Measurements from ENCODE around the gene PLSCR2. TPM values are rescaled to one million over a fixed set of nuclear protein-coding genes. Genes with fewer than 3 reads are reported as not detected.

PLSCR2 gene
- polyA plus RNA-seq, 3 donors, result not detected

DNA sequence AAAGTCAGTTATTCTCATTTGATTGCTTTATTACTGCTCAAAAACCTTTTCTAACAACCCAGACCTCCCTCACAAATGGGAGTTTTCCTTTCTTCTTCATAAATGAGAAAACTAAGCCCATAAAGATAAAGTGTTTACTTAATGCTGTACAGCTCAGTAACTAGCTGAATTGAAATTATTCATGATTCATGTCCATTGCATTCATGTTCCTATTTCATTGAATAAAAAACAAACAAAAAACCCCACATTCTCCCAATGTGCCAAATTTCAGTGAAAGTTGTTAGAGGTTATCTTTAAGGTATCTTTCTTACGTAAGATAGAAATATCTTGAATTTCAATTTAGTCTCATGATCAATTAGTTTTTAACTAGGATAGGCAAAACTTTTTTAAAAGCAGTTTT, 2.8 kb downstream of the PLSCR2 start:
- H3K27me3 ChIP-seq (ENCODE audit: control insufficient read depth in 2 of 2, insufficient read depth in 2 of 2, low read length in 2 of 2), result no peaks in the 10 kb centered on the region
- H3K4me2 ChIP-seq (replicated peaks; ENCODE audit: extremely low read depth, low read length, poor library complexity, severe bottlenecking), result no peak overlapping the region
- H3K4me1 Mint-ChIP-seq, result peaks cover 3% of the 10 kb centered on the region
- no peaks in the 10 kb centered on the region for H4K20me1 ChIP-seq (ENCODE audit: insufficient read depth, low read length)
- H3K4me1 ChIP-seq (ENCODE audit: control insufficient read depth in 1 of 2, insufficient read depth in 2 of 2, low read length in 2 of 2), result peaks cover 4 to 6% of the 10 kb centered on the region in 2 donors
- no peaks in the 10 kb centered on the region for H3K36me3 Mint-ChIP-seq
- TF ChIP-seq, protein P1, sequence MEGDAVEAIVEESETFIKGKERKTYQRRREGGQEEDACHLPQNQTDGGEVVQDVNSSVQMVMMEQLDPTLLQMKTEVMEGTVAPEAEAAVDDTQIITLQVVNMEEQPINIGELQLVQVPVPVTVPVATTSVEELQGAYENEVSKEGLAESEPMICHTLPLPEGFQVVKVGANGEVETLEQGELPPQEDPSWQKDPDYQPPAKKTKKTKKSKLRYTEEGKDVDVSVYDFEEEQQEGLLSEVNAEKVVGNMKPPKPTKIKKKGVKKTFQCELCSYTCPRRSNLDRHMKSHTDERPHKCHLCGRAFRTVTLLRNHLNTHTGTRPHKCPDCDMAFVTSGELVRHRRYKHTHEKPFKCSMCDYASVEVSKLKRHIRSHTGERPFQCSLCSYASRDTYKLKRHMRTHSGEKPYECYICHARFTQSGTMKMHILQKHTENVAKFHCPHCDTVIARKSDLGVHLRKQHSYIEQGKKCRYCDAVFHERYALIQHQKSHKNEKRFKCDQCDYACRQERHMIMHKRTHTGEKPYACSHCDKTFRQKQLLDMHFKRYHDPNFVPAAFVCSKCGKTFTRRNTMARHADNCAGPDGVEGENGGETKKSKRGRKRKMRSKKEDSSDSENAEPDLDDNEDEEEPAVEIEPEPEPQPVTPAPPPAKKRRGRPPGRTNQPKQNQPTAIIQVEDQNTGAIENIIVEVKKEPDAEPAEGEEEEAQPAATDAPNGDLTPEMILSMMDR (IDR thresholded peaks at IDR 0.05), result no peak
- no peak overlapping the region for H3K27ac ChIP-seq (ENCODE audit: low read depth in 1 of 2, low read length in 2 of 2)
- no peak overlapping the region for H3K4me3 Mint-ChIP-seq
- no peak overlapping the region for H3K4me3 ChIP-seq (replicated peaks in 1 of 3; ENCODE audit: low read depth in 2 of 3, low read length in 3 of 3)
- intact Hi-C loops (cut with micrococcal nuclease), result no loop called here
- peaks cover 0 to 7% (median 3%) of the 10 kb centered on the region in 7 donors for H3K9me3 Mint-ChIP-seq
- peaks cover 0 to 9% (median 9%) of the 10 kb centered on the region in 3 donors for H3K27me3 Mint-ChIP-seq (ENCODE audit: low read depth in 3 of 3)
- no peak overlapping the region for H2AFZ ChIP-seq (ENCODE audit: insufficient read depth, low read depth, low read length, poor library complexity, severe bottlenecking)
- H3K27ac Mint-ChIP-seq, result peak overlapping the region in 1 of 7 donors; percentile 18
- H3K9ac ChIP-seq (ENCODE audit: insufficient read depth, low read length, poor library complexity, severe bottlenecking), result no peak overlapping the region
- no peak for DNase-seq
- no CpG with 5 or more reads among the region's 1 CpG for WGBS (ENCODE audit: insufficient coverage)
- no peaks in the 10 kb centered on the region for H3K9me3 ChIP-seq (replicated peaks in 1 of 2; ENCODE audit: control insufficient read depth in 1 of 2, insufficient read depth in 1 of 2, low read length in 2 of 2)
- no peaks in the 10 kb centered on the region for H3K36me3 ChIP-seq (replicated peaks in 1 of 2; ENCODE audit: control insufficient read depth in 1 of 2, insufficient read depth in 2 of 2, low read length in 2 of 2)
- H3K79me2 ChIP-seq (ENCODE audit: insufficient read depth, low read length), result no peaks in the 10 kb centered on the region

DNA sequence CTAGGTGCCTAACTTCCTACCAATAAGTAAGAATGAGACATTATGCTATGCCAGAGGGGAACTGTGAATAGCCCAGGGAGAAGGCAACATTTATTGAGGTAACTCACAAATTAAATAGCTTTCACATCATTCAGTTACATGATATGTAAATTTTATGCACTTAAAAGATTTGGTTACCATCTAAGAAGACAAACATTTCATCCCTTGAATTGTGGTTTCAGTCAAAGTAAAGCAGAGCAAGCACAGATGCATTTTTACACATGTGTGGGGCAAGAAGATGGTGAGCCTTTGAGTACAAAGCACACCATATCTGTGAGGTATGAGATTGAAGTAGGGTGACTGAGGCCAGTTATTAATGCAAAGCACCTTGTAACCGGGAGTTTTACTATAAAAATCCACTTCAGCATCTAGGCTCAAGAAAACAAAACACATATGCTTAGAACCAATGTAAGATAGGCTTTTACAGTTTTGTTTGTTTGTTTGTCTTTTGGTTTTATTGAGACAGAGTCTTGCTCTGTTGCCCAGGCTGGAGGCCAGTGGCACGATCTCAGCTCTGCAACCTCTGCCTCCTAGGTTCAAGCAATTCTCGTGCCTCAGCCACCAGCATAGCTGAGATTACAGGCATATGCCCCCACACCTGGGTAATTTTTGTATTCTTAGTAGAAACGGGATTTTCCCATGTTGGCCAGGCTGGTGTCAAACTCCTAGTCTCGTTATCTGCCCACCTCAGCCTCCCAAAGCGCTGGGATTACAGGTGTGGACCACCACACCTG, 3.5 kb downstream of the PLSCR2 start:
- WGBS (ENCODE audit: insufficient coverage), result no CpG with 5 or more reads among the region's 6 CpGs
- H3K27me3 Mint-ChIP-seq (ENCODE audit: low read depth in 3 of 3), result peaks cover 0 to 9% (median 7%) of the 10 kb centered on the region in 3 donors
- peaks cover 0 to 7% (median 3%) of the 10 kb centered on the region in 7 donors for H3K9me3 Mint-ChIP-seq
- H3K9ac ChIP-seq (ENCODE audit: insufficient read depth, low read length, poor library complexity, severe bottlenecking), result no peak overlapping the region
- H4K20me1 ChIP-seq (ENCODE audit: insufficient read depth, low read length), result no peaks in the 10 kb centered on the region
- no peak overlapping the region for H3K27ac Mint-ChIP-seq
- H3K36me3 ChIP-seq (replicated peaks in 1 of 2; ENCODE audit: control insufficient read depth in 1 of 2, insufficient read depth in 2 of 2, low read length in 2 of 2), result no peaks in the 10 kb centered on the region
- H3K4me1 Mint-ChIP-seq, result peaks cover 3% of the 10 kb centered on the region
- H3K36me3 Mint-ChIP-seq, result no peaks in the 10 kb centered on the region
- H3K4me2 ChIP-seq (replicated peaks; ENCODE audit: extremely low read depth, low read length, poor library complexity, severe bottlenecking), result no peak overlapping the region
- H3K4me1 ChIP-seq (ENCODE audit: control insufficient read depth in 1 of 2, insufficient read depth in 2 of 2, low read length in 2 of 2), result peaks cover 4 to 6% of the 10 kb centered on the region in 2 donors
- TF ChIP-seq, protein P1 (IDR thresholded peaks at IDR 0.05), result no peak
- intact Hi-C loops (cut with micrococcal nuclease), result no loop called here
- H3K9me3 ChIP-seq (replicated peaks in 1 of 2; ENCODE audit: control insufficient read depth in 1 of 2, insufficient read depth in 1 of 2, low read length in 2 of 2), result no peaks in the 10 kb centered on the region
- H3K27me3 ChIP-seq (ENCODE audit: control insufficient read depth in 2 of 2, insufficient read depth in 2 of 2, low read length in 2 of 2), result no peaks in the 10 kb centered on the region
- no peak for DNase-seq
- H3K4me3 ChIP-seq (replicated peaks in 1 of 3; ENCODE audit: low read depth in 2 of 3, low read length in 3 of 3), result no peak overlapping the region
- H2AFZ ChIP-seq (ENCODE audit: insufficient read depth, low read depth, low read length, poor library complexity, severe bottlenecking), result no peak overlapping the region
- no peaks in the 10 kb centered on the region for H3K79me2 ChIP-seq (ENCODE audit: insufficient read depth, low read length)
- no peak overlapping the region for H3K27ac ChIP-seq (ENCODE audit: low read depth in 1 of 2, low read length in 2 of 2)
- no peak overlapping the region for H3K4me3 Mint-ChIP-seq

Data from CD14-positive monocyte (primary cell).